B cell (primary cell): ENCODE measurements around the gene STH. TPM values are rescaled to one million over a fixed set of nuclear protein-coding genes. Genes with fewer than 3 reads are reported as not detected.

Source experiments
- ATAC-seq: fragments of 200-7000 bp; cut with Tn5 transposase; one replicate; pipeline ENCODE4 v1.10.0; 2021; ENCODE audit warnings: low read depth, mild to moderate bottlenecking, moderate number of reproducible peaks, moderate library complexity
- CTCF ChIA-PET: fragments of 350-600 bp; sonication (Branson Sonifier 250); formaldehyde crosslinking; loops from one replicate; lab custom pipeline; 2021; ENCODE audit warnings: antibody characterized with exemption, inconsistent platforms; lab: Charles Lee
- POLR2A ChIA-PET: fragments of 350-600 bp; sonication (Branson Sonifier 250); formaldehyde crosslinking; loops from one replicate; lab custom pipeline; 2021; ENCODE audit warnings: antibody characterized with exemption; lab: Charles Lee
- DNase-seq: peaks from one replicate; pipeline ENCODE4 v3.0.0; 2013
- H2AFZ ChIP-seq: 2 replicates; pipeline ENCODE4 v1.6.1; 2012; ENCODE audit warnings: mild to moderate bottlenecking, low read depth, low read length; ENCODE audit not compliant: insufficient read depth, poor library complexity, severe bottlenecking
- H3K27ac ChIP-seq, 2 donors: 1 replicate in 1 of 2; 2 replicates in 1 of 2; pipeline ENCODE4 v1.5.1; 2012 to 2013; ENCODE audit warnings: low read length in 2 of 2, mild to moderate bottlenecking in 2 of 2, moderate library complexity in 1 of 2
- H3K27me3 ChIP-seq, 4 experiments: fragments of 200-600 bp in 1 of 4; sonication (generic) in 1 of 4; replicated peaks in 1 of 4; 1 replicate in 2 of 4; 2 replicates in 2 of 4; pipeline versions ENCODE4 v1.6.1 to v1.7.0; 2013 to 2016; ENCODE audit warnings: low read length in 3 of 4, mild to moderate bottlenecking in 2 of 4, mixed read lengths in 1 of 4, moderate library complexity in 1 of 4; ENCODE audit not compliant: insufficient read depth in 4 of 4, control insufficient read depth in 3 of 4; ENCODE audit errors: control extremely low read depth in 1 of 4
- H3K36me3 ChIP-seq, 2 experiments: replicated peaks in 1 of 2; 1 replicate in 1 of 2; 2 replicates in 1 of 2; pipeline versions ENCODE4 v1.6.1 to v1.7.1; 2013; ENCODE audit warnings: low read length in 1 of 2; ENCODE audit not compliant: insufficient read depth in 2 of 2, control insufficient read depth in 1 of 2; ENCODE audit errors: control extremely low read depth in 1 of 2, extremely low read depth in 1 of 2
- H3K4me1 ChIP-seq, 2 donors: fragments of 200-600 bp in 1 of 2; sonication (generic) in 1 of 2; 1 replicate in 1 of 2; 2 replicates in 1 of 2; pipeline versions ENCODE4 v1.5.1 to v1.6.1; 2013 to 2017; ENCODE audit warnings: low read length in 2 of 2; ENCODE audit not compliant: control insufficient read depth in 2 of 2, insufficient read depth in 2 of 2
- H3K4me2 ChIP-seq: replicated peaks from 2 replicates; pipeline ENCODE3; 2012; ENCODE audit warnings: mild to moderate bottlenecking, low read depth, low read length; ENCODE audit not compliant: poor library complexity, severe bottlenecking
- H3K4me3 ChIP-seq, 5 experiments: fragments of 200-600 bp in 1 of 5; sonication (generic) in 1 of 5; 1 replicate in 3 of 5; 2 replicates in 2 of 5; pipeline versions ENCODE4 v1.5.1 to v1.7.0; 2011 to 2016; ENCODE audit warnings: low read length in 4 of 5, mild to moderate bottlenecking in 4 of 5, low read depth in 2 of 5, control low read depth in 1 of 5, moderate library complexity in 1 of 5; ENCODE audit not compliant: insufficient read depth in 1 of 5; ENCODE audit errors: control extremely low read depth in 1 of 5, extremely low read depth in 1 of 5
- H3K79me2 ChIP-seq: fragments of 200-600 bp; sonication (generic); one replicate; pipeline ENCODE4 v1.6.0; 2016; ENCODE audit warnings: low read length; ENCODE audit not compliant: control insufficient read depth, insufficient read depth
- H3K9ac ChIP-seq: fragments of 200-600 bp; sonication (generic); 2 replicates; pipeline ENCODE4 v1.6.1; 2017; ENCODE audit warnings: mild to moderate bottlenecking, low read length, moderate library complexity
- H3K9me3 ChIP-seq, 3 donors: one replicate each; pipeline versions ENCODE4 v1.6.1 to v1.7.1; 2013; ENCODE audit warnings: low read length in 2 of 3; ENCODE audit not compliant: control insufficient read depth in 2 of 3, insufficient read depth in 1 of 3; ENCODE audit errors: control extremely low read depth in 1 of 3
- H4K20me1 ChIP-seq: 2 replicates; pipeline ENCODE4 v1.6.0; 2012; ENCODE audit warnings: mild to moderate bottlenecking, low read length; ENCODE audit not compliant: insufficient read depth, control insufficient read depth, poor library complexity, severe bottlenecking
- H3K27ac Mint-ChIP-seq: one replicate; pipeline ENCODE4 v1.8.0; 2021; ENCODE audit warnings: mixed read lengths
- H3K27me3 Mint-ChIP-seq: one replicate; pipeline ENCODE4 v1.8.0; 2021; ENCODE audit warnings: mixed read lengths
- H3K4me1 Mint-ChIP-seq: one replicate; pipeline ENCODE4 v1.8.0; 2021; ENCODE audit warnings: mixed read lengths
- H3K4me3 Mint-ChIP-seq: one replicate; pipeline ENCODE4 v1.8.0; 2021; ENCODE audit warnings: mixed read lengths
- H3K9me3 Mint-ChIP-seq: one replicate; pipeline ENCODE4 v1.8.0; 2022; ENCODE audit warnings: mixed read lengths; ENCODE audit not compliant: insufficient read depth
- EZH2 ChIP-seq: IDR thresholded peaks from 2 replicates; pipeline ENCODE4 v1.6.1; 2012; ENCODE audit warnings: borderline replicate concordance, low read depth, mild to moderate bottlenecking, moderate library complexity, low read length; ENCODE audit not compliant: insufficient read depth, poor library complexity, severe bottlenecking
- WGBS: methylation state at CpG from one replicate; pipeline ENCODE4 v1.1.5; 2013; ENCODE audit warnings: missing lambda C conversion rate; ENCODE audit not compliant: insufficient coverage; 5-methylcytosine and 5-hydroxymethylcytosine counted together
- intact Hi-C: fragments of 100-400 bp; cut with micrococcal nuclease; formaldehyde crosslinking; loops from one replicate; pipeline ENCODE4 v1.10.0; 2022
- polyA plus RNA-seq: library from polyadenylated mRNA; depleted of rRNA; stranded (reverse); fragments of >200 nt; gene quantifications from 2 replicates; pipeline ENCODE4 v1.2.3, GENCODE V29; 2012
- total RNA-seq, 2 donors: library from RNA; stranded (reverse); fragments of 120-200 nt in 1 of 2; gene quantifications; 1 replicate in 1 of 2; 2 replicates in 1 of 2; pipeline versions ENCODE4 v1.2.3 to v1.2.4, GENCODE V29; 2013 to 2022
- TF ChIP-seq, protein P1 (sequence below): fragments of 200-600 bp; IDR thresholded peaks from one replicate; pipeline ENCODE4 v1.8.0; 2022; ENCODE audit warnings: antibody characterized with exemption, mild to moderate bottlenecking

Gene STH
- total and polyA plus RNA-seq, 2 donors (not counting 1 experiment from before 2014, with no cell fraction given), result not detected

DNA sequence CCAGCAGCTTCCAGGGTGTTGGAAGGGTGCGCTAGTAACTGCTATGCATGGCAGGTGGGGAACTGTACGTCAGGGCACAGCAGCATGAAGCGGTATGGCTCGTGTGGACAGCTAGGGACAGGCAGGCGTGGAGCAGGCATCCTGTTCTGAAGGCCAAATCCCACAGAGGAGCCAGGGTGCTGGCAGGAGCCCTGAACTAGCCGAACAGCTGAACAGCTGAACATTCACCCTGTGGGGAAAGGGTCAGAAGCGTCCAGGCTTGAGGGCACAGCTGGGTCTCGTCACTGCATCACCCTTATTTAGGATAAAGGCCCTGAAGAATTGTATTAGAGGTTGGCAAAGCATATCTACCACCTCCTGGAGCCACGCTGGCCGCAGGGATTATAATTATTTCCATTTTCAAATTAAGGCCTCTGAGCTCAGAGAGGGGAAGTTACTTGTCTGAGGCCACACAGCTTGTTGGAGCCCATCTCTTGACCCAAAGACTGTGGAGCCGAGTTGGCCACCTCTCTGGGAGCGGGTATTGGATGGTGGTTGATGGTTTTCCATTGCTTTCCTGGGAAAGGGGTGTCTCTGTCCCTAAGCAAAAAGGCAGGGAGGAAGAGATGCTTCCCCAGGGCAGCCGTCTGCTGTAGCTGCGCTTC lies 3.3 kb upstream of the STH start:
- Mint-ChIP-seq H3K27ac (no peak overlapping the region), H3K4me1 (no peaks in the 10 kb centered on the region), H3K9me3 (no peaks in the 10 kb centered on the region), H3K27me3 (no peaks in the 10 kb centered on the region), H3K4me3 (no peak overlapping the region)
- Histone ChIP-seq H3K27ac (no peak overlapping the region), H2AFZ (no peak overlapping the region), H4K20me1 (no peaks in the 10 kb centered on the region), H3K4me2 (no peak overlapping the region), H3K27me3 (no peaks in the 10 kb centered on the region), H3K79me2 (no peaks in the 10 kb centered on the region), H3K4me1 (no peaks in the 10 kb centered on the region), H3K9me3 (no peaks in the 10 kb centered on the region), H3K36me3 (no peaks in the 10 kb centered on the region), H3K9ac (no peak overlapping the region), H3K4me3 (no peak overlapping the region)
- ATAC-seq (no peak), DNase-seq (no peak)
- ChIA-PET CTCF (interaction anchor here (1.1 to 2.0 kb wide), 2 partner anchors 8 to 217 kb away, joined by 5 to 6 read pairs; no protein-coding TSS in a partner anchor), POLR2A (interaction anchor here (0.6 kb wide), 1 partner anchor 1118 kb away, joined by 4 read pairs; no protein-coding TSS in a partner anchor)
- TF ChIP-seq EZH2, result no peak
- TF ChIP-seq, protein P1, sequence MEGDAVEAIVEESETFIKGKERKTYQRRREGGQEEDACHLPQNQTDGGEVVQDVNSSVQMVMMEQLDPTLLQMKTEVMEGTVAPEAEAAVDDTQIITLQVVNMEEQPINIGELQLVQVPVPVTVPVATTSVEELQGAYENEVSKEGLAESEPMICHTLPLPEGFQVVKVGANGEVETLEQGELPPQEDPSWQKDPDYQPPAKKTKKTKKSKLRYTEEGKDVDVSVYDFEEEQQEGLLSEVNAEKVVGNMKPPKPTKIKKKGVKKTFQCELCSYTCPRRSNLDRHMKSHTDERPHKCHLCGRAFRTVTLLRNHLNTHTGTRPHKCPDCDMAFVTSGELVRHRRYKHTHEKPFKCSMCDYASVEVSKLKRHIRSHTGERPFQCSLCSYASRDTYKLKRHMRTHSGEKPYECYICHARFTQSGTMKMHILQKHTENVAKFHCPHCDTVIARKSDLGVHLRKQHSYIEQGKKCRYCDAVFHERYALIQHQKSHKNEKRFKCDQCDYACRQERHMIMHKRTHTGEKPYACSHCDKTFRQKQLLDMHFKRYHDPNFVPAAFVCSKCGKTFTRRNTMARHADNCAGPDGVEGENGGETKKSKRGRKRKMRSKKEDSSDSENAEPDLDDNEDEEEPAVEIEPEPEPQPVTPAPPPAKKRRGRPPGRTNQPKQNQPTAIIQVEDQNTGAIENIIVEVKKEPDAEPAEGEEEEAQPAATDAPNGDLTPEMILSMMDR, result no peak
- 89% methylated on average over 11 of the region's 14 CpGs for WGBS
- intact Hi-C loops, result no loop called here

DNA sequence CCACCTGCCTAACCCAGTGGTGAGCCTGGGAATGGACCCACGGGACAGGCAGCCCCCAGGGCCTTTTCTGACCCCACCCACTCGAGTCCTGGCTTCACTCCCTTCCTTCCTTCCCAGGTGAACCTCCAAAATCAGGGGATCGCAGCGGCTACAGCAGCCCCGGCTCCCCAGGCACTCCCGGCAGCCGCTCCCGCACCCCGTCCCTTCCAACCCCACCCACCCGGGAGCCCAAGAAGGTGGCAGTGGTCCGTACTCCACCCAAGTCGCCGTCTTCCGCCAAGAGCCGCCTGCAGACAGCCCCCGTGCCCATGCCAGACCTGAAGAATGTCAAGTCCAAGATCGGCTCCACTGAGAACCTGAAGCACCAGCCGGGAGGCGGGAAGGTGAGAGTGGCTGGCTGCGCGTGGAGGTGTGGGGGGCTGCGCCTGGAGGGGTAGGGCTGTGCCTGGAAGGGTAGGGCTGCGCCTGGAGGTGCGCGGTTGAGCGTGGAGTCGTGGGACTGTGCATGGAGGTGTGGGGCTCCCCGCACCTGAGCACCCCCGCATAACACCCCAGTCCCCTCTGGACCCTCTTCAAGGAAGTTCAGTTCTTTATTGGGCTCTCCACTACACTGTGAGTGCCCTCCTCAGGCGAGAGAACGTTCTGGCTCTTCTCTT lies 2.6 kb upstream of the STH start:
- Histone ChIP-seq H3K9me3 (no peaks in the 10 kb centered on the region), H3K27me3 (no peaks in the 10 kb centered on the region), H3K9ac (no peak overlapping the region), H3K36me3 (no peaks in the 10 kb centered on the region), H3K4me2 (no peak overlapping the region), H2AFZ (no peak overlapping the region), H3K79me2 (no peaks in the 10 kb centered on the region), H3K27ac (no peak overlapping the region), H3K4me3 (no peak overlapping the region), H4K20me1 (no peaks in the 10 kb centered on the region), H3K4me1 (no peaks in the 10 kb centered on the region)
- Mint-ChIP-seq H3K4me3 (no peak overlapping the region), H3K9me3 (no peaks in the 10 kb centered on the region), H3K27me3 (no peaks in the 10 kb centered on the region), H3K27ac (no peak overlapping the region), H3K4me1 (no peaks in the 10 kb centered on the region)
- intact Hi-C loops, result no loop called here
- ChIA-PET POLR2A (interaction anchor here (0.6 kb wide), 1 partner anchor 1117 kb away, joined by 4 read pairs; no protein-coding TSS in a partner anchor), CTCF (interaction anchor here (2.0 kb wide), 1 partner anchor 217 kb away, joined by 6 read pairs; no protein-coding TSS in a partner anchor)
- no peak for ATAC-seq
- 86% methylated on average over 20 of the region's 31 CpGs for WGBS
- DNase-seq, result no peak
- no peak for TF ChIP-seq EZH2
- TF ChIP-seq, protein P1, result no peak
